MM.1S (cell line): Measurements from ENCODE around the gene C7.

Source experiments
- EZH2 ChIP-seq: fragments of 300-600 bp; sonication (generic); optimal IDR thresholded peaks from 2 replicates; pipeline ENCODE3; 2017; ENCODE audit warnings: low read depth, mild to moderate bottlenecking, antibody characterized with exemption, low read length, mixed read lengths
- TF ChIP-seq, protein P1 (sequence below): fragments of 300-600 bp; sonication (generic); IDR thresholded peaks from 2 replicates; pipeline ENCODE4 v1.5.1; 2016; ENCODE audit warnings: antibody characterized with exemption, low read length, mixed read lengths

DNA sequence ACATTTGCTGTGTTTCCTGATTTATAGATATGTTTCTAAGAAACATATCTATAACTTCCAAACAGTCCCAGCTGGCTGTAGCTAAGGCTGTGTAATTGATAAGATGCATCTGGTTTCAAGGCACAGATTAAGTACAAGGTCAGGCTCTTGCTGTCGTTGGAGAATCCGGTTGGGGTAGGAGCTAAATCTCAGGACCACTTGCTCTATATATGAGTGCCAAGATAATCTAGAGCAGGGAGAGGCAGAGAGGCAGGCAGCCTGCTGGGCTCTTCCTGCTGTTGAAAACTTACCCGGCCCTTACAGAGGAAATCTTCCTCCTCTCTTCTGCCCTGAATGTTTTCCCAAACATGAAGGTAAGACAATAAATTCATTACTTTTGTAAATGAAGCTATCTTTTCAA, at the start of gene C7:
- TF ChIP-seq, protein P1, sequence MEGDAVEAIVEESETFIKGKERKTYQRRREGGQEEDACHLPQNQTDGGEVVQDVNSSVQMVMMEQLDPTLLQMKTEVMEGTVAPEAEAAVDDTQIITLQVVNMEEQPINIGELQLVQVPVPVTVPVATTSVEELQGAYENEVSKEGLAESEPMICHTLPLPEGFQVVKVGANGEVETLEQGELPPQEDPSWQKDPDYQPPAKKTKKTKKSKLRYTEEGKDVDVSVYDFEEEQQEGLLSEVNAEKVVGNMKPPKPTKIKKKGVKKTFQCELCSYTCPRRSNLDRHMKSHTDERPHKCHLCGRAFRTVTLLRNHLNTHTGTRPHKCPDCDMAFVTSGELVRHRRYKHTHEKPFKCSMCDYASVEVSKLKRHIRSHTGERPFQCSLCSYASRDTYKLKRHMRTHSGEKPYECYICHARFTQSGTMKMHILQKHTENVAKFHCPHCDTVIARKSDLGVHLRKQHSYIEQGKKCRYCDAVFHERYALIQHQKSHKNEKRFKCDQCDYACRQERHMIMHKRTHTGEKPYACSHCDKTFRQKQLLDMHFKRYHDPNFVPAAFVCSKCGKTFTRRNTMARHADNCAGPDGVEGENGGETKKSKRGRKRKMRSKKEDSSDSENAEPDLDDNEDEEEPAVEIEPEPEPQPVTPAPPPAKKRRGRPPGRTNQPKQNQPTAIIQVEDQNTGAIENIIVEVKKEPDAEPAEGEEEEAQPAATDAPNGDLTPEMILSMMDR, result no peak
- no peak for TF ChIP-seq EZH2
